SU-DHL-6 (cell line): Measurements from ENCODE around the gene STARD4.

Experiments used
- H2AFZ ChIP-seq: fragments of 200-600 bp; sonication (generic); 2 replicates; pipeline ENCODE4 v1.6.1; 2014; ENCODE audit warnings: low read depth, mild to moderate bottlenecking, moderate library complexity, mixed read lengths, antibody characterized with exemption, low read length; ENCODE audit not compliant: severe bottlenecking
- H3F3A ChIP-seq: fragments of 200-600 bp; shearing (Covaris generic); 2 replicates; pipeline ENCODE4 v1.6.0; 2016; ENCODE audit warnings: antibody characterized with exemption, mild to moderate bottlenecking; ENCODE audit not compliant: insufficient read depth
- H3K27ac ChIP-seq: fragments of 200-600 bp; sonication (generic); 2 replicates; pipeline ENCODE4 v1.5.1; 2016; ENCODE audit warnings: low read depth, mild to moderate bottlenecking, low read length, moderate library complexity, mixed read lengths
- H3K27me3 ChIP-seq: fragments of 200-600 bp; sonication (generic), shearing (Covaris generic); 2 replicates; pipeline ENCODE4 v1.6.0; 2014; ENCODE audit warnings: mild to moderate bottlenecking, low read length
- H3K36me3 ChIP-seq: fragments of 200-600 bp; sonication (generic); 2 replicates; pipeline ENCODE4 v1.6.1; 2014; ENCODE audit warnings: mild to moderate bottlenecking, low read length, mixed read lengths
- H3K4me2 ChIP-seq: fragments of 300-600, 200-600 bp; shearing (Covaris generic), sonication (generic); 2 replicates; pipeline ENCODE4 v1.6.0; 2014; ENCODE audit warnings: low read length, low read depth, mild to moderate bottlenecking; ENCODE audit not compliant: poor library complexity, severe bottlenecking
- H3K4me3 ChIP-seq: fragments of 200-600 bp; sonication (generic); 2 replicates; pipeline ENCODE4 v1.5.1; 2014; ENCODE audit warnings: antibody characterized with exemption, low read length, mild to moderate bottlenecking, mixed read lengths; ENCODE audit not compliant: insufficient read depth, poor library complexity, severe bottlenecking
- H3K79me2 ChIP-seq: fragments of 200-600 bp; sonication (generic); 2 replicates; pipeline ENCODE4 v1.6.1; 2014; ENCODE audit warnings: mild to moderate bottlenecking, low read length, moderate library complexity; ENCODE audit not compliant: insufficient read depth
- H3K9ac ChIP-seq: fragments of 200-600 bp; sonication (generic); 2 replicates; pipeline ENCODE4 v1.7.0; 2014; ENCODE audit warnings: mild to moderate bottlenecking, low read length
- H3K9me2 ChIP-seq: fragments of 200-600 bp; sonication (generic); replicated peaks from 2 replicates; pipeline ENCODE4 v1.6.1; 2014; ENCODE audit warnings: low read length; ENCODE audit not compliant: insufficient read depth
- H3K9me3 ChIP-seq: fragments of 200-600 bp; sonication (generic); 2 replicates; pipeline ENCODE4 v1.6.1; 2014; ENCODE audit warnings: low read length, mixed read lengths; ENCODE audit not compliant: insufficient read depth
- H4K20me1 ChIP-seq: fragments of 200-600 bp; sonication (generic); 2 replicates; pipeline ENCODE4 v1.6.1; 2014; ENCODE audit warnings: low read depth, mild to moderate bottlenecking, antibody characterized with exemption, low read length, moderate library complexity, mixed read lengths
- EZH2phosphoT487 ChIP-seq: fragments of 200-600 bp; sonication (generic), shearing (Covaris generic); conservative IDR thresholded peaks from 2 replicates; pipeline ENCODE4 v1.6.1; 2018; ENCODE audit warnings: mild to moderate bottlenecking, antibody characterized with exemption, low read length, moderate library complexity, mixed read lengths
- TF ChIP-seq, protein P1 (sequence below): fragments of 200-600 bp; sonication (generic); IDR thresholded peaks from one replicate; pipeline ENCODE4 v1.5.1; 2017; ENCODE audit warnings: antibody characterized with exemption, mild to moderate bottlenecking, low read length, moderate library complexity; ENCODE audit not compliant: insufficient read depth, poor library complexity, severe bottlenecking

The STARD4 gene

DNA sequence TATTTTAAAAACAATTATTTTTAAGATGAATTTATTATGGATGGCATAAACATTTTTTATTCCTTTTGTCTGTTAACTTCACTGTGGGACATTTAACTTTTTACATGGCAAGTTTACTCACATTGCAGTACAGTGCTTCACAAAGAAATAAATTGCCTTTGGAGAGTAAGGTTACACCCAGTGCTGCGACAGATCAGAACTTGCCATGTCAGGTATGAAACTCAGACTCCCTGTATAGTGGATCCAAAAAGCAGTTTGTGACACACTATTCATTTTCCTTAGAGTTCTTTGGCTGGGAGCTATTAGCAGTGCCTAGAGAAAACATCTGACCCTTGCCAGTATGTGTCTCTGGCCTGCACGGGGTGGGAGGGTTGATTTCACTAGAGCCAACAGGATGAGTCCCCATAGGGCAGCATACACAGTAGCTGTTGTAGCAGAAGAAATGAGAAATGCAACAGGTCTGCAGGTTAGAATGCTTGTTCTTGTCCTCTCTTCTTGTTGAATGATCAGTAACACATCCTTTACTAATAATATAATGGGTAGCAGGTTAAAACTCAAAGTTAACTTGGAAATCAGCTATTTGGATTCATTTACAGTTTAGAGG is 42.9 kb downstream of the STARD4 start:
- Histone ChIP-seq H3K9me3 (no peaks in the 10 kb centered on the region), H4K20me1 (no peaks in the 10 kb centered on the region), H3K79me2 (no peaks in the 10 kb centered on the region), H2AFZ (no peak overlapping the region), H3K9ac (no peak overlapping the region), H3K36me3 (no peaks in the 10 kb centered on the region), H3K4me3 (no peak overlapping the region), H3K27ac (no peak overlapping the region), H3K27me3 (no peaks in the 10 kb centered on the region), H3K4me2 (no peak overlapping the region), H3F3A (no peaks in the 10 kb centered on the region), H3K9me2 (no peaks in the 10 kb centered on the region)
- no peak for TF ChIP-seq EZH2phosphoT487
- TF ChIP-seq, protein P1, sequence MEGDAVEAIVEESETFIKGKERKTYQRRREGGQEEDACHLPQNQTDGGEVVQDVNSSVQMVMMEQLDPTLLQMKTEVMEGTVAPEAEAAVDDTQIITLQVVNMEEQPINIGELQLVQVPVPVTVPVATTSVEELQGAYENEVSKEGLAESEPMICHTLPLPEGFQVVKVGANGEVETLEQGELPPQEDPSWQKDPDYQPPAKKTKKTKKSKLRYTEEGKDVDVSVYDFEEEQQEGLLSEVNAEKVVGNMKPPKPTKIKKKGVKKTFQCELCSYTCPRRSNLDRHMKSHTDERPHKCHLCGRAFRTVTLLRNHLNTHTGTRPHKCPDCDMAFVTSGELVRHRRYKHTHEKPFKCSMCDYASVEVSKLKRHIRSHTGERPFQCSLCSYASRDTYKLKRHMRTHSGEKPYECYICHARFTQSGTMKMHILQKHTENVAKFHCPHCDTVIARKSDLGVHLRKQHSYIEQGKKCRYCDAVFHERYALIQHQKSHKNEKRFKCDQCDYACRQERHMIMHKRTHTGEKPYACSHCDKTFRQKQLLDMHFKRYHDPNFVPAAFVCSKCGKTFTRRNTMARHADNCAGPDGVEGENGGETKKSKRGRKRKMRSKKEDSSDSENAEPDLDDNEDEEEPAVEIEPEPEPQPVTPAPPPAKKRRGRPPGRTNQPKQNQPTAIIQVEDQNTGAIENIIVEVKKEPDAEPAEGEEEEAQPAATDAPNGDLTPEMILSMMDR: no peak

DNA sequence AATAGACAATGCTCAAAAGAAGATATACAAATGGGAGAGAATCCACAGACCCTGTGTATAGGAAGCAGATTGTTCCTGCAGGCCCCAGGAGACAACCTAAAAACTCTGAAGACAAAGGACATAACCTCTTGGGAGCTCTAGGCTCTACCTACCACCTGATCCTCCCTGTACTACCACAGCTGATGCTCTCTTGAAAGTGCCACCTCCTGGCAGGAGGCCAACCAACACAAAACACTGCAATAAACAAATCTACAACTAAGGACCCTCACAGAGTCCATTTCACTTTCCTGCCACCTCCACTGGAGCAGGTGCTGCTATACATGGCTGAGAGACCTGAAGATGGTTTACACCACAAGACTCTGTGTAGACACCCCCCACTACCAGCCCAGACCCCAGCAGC is 49.0 kb downstream of the STARD4 start:
- Histone ChIP-seq H3K4me3 (no peak overlapping the region), H3K27ac (no peak overlapping the region), H3K9me3 (no peaks in the 10 kb centered on the region), H3K4me2 (no peak overlapping the region), H3K27me3 (no peaks in the 10 kb centered on the region), H2AFZ (no peak overlapping the region), H3K36me3 (no peaks in the 10 kb centered on the region), H3K79me2 (no peaks in the 10 kb centered on the region), H3K9me2 (no peaks in the 10 kb centered on the region), H3K9ac (no peak overlapping the region), H3F3A (no peaks in the 10 kb centered on the region), H4K20me1 (no peaks in the 10 kb centered on the region)
- TF ChIP-seq, protein P1: no peak
- no peak for TF ChIP-seq EZH2phosphoT487

DNA sequence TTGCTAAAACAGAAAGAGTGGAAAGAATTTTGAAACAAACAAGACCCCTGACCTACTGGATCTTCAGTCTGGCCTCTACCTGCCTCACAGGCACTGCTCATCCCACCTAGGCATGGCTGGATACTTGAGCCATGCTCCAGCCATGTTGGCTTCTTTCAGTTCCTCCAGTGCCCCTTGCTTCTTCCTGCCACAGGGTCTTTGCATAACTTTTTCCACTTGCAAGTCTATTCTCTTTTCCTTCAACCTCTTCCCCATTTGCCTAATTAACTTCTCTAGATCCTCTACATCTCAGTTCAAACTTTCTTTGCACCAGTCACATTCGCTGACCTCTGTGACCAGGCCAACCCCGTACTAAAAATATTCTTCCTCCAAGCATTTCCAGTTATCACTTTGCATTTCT is 50.4 kb downstream of the STARD4 start:
- Histone ChIP-seq H3K4me3 (no peak overlapping the region), H3K9me2 (no peaks in the 10 kb centered on the region), H3K27me3 (no peaks in the 10 kb centered on the region), H3K9ac (no peak overlapping the region), H4K20me1 (no peaks in the 10 kb centered on the region), H3K9me3 (no peaks in the 10 kb centered on the region), H3K79me2 (no peaks in the 10 kb centered on the region), H3K36me3 (no peaks in the 10 kb centered on the region), H2AFZ (no peak overlapping the region), H3K4me2 (no peak overlapping the region), H3F3A (no peaks in the 10 kb centered on the region), H3K27ac (no peak overlapping the region)
- TF ChIP-seq EZH2phosphoT487: no peak
- TF ChIP-seq, protein P1: no peak
